ENCODE measurements around the gene TXNL4A.

The TXNL4A gene

GRCh38 chr18:79991494-79991893 lies 3.1 kb upstream of the TXNL4A start:
- DNase-seq (ENCODE audit: low spot score), result no peak

GRCh38 chr18:79989195-79989497 lies 783 bp upstream of the TXNL4A start:
- DNase-seq (ENCODE audit: low spot score), result no peak

- peak; percentile 72 for DNase-seq (ENCODE audit: low spot score)
Measured at GRCh38 chr18:79988071-79988450, 302 bp downstream of the TXNL4A start.

- DNase-seq (ENCODE audit: low spot score), result peak; percentile 48
Measured at GRCh38 chr18:79987566-79987965, 797 bp downstream of the TXNL4A start.

- DNase-seq (ENCODE audit: low spot score), result no peak
Measured at GRCh38 chr18:79986726-79987125, 1.6 kb downstream of the TXNL4A start.

- no peak for DNase-seq (ENCODE audit: low spot score)
Measured at GRCh38 chr18:79985172-79985571, 3.2 kb downstream of the TXNL4A start.

- DNase-seq (ENCODE audit: low spot score), result no peak
Measured at GRCh38 chr18:79983793-79984192, 4.6 kb downstream of the TXNL4A start.

GRCh38 chr18:79983253-79983652 lies 5.1 kb downstream of the TXNL4A start:
- DNase-seq (ENCODE audit: low spot score), result no peak

GRCh38 chr18:79982736-79983135 lies 5.6 kb downstream of the TXNL4A start:
- peak; percentile 50 for DNase-seq (ENCODE audit: low spot score)

- DNase-seq (ENCODE audit: low spot score), result no peak
Measured at GRCh38 chr18:79980585-79980984, 7.8 kb downstream of the TXNL4A start.

GRCh38 chr18:79979843-79980242 lies 8.5 kb downstream of the TXNL4A start:
- no peak for DNase-seq (ENCODE audit: low spot score)

- no peak for DNase-seq (ENCODE audit: low spot score)
Measured at GRCh38 chr18:79975985-79976680, 12.2 kb downstream of the TXNL4A start.

GRCh38 chr18:79975043-79975442 lies 13.3 kb downstream of the TXNL4A start:
- no peak for DNase-seq (ENCODE audit: low spot score)

GRCh38 chr18:79974025-79974654 lies 14.2 kb downstream of the TXNL4A start:
- no peak for DNase-seq (ENCODE audit: low spot score)

GRCh38 chr18:79973517-79973916 lies 14.8 kb downstream of the TXNL4A start:
- no peak for DNase-seq (ENCODE audit: low spot score)

GRCh38 chr18:79972720-79973119 lies 15.6 kb downstream of the TXNL4A start:
- DNase-seq (ENCODE audit: low spot score), result no peak

- no peak for DNase-seq (ENCODE audit: low spot score)
Measured at GRCh38 chr18:79971986-79972385, 16.4 kb downstream of the TXNL4A start.

GRCh38 chr18:79971211-79971952 lies 17.0 kb downstream of the TXNL4A start:
- DNase-seq (ENCODE audit: low spot score), result no peak

- no peak for DNase-seq (ENCODE audit: low spot score)
Measured at GRCh38 chr18:79970419-79971133, 17.8 kb downstream of the TXNL4A start.

- peak; percentile 79 for DNase-seq (ENCODE audit: low spot score)
Measured at GRCh38 chr18:79965119-79965902, 23.1 kb downstream of the TXNL4A start.

GRCh38 chr18:79964330-79965118 lies 23.8 kb downstream of the TXNL4A start, which contains the start of gene HSBP1L1:
HSBP1L1 (plus strand) TSS chr18:79964643; CDS start chr18:79964736, 93 bp downstream.
- peak; percentile 86 for DNase-seq (ENCODE audit: low spot score)
